ENCODE results near the gene EEFSEC.

EEFSEC gene

DNA sequence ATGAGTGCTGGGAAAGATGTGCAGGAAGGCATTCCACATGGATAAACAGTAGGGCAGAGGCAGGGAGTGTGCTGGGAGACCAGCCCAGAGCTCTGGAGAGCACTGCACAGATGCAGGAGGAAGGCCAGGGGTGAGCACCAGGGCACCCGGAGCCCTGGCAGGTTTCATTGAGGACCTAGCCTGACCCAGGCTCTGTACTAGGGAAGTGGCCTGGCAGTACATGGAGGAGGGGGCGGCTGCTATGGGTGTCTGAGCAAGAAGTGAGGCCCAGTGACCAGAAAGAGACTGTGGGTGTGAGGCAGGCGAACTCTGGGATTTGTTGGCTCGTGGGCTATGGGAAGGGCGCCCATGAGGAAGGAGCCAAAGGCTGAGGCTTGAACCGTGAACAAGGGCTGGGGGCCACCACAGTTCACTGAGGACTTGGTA, 174.3 kb downstream of the EEFSEC start:
- H3K36me3 Mint-ChIP-seq (ENCODE audit: low read depth), result peaks cover 2% of the 10 kb centered on the region
- DNase-seq (no peak), ATAC-seq (no peak)
- H3K27me3 Mint-ChIP-seq, result no peaks in the 10 kb centered on the region
- H3K9me3 Mint-ChIP-seq, result no peaks in the 10 kb centered on the region
- no peak overlapping the region for H3K4me3 Mint-ChIP-seq
- peaks cover 16% of the 10 kb centered on the region for H3K4me1 Mint-ChIP-seq
- H3K27ac Mint-ChIP-seq, result no peak overlapping the region

DNA sequence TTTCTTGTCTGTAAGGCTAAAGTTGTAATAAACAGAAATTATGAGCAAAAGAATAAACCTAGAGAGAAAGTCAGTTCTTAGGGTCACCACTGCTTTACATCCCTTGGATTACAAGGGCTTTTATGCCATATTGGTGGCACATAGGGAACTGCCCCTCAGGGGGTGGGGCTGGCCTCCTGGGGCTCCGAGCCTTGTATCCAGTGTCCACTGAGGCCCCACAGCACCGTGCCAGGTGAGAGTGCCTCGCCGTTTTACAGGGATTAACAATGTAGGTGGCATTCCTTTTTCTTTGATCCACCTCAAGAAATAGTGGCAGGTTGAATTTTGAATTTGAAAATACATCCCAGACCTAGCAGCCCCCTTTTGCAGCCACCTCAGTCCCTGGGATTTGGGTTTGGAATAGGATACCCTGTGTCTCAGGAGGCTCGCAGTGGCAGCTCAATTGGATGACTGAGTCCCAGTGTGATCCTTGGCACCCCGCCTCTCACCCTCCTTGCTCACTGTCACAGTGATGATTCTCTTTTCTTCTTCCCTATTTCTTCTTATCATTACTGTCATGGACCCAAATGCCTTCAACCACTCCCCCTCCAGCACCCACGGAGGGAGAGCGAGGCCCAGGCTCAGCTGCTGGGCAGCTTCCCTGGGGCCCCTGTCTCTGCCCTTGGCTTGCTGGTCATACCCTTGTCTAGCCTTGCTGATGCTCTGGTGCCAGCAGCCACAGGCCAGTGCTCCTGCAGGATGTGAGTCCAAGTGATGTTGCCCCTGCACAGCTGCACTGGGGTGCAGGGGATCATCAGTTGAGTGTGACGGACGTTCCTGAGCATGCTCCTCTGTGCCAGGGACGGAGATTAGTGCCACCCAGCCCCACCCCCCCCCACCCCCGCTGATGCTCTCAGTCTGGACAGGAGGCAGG, 175.5 kb downstream of the EEFSEC start:
- DNase-seq, result no peak
- ATAC-seq, result no peak
- Mint-ChIP-seq H3K27ac (no peak overlapping the region), H3K36me3 (ENCODE audit: low read depth) (peaks cover 5% of the 10 kb centered on the region), H3K4me1 (peaks cover 16% of the 10 kb centered on the region), H3K9me3 (no peaks in the 10 kb centered on the region), H3K4me3 (no peak overlapping the region), H3K27me3 (no peaks in the 10 kb centered on the region)

DNA sequence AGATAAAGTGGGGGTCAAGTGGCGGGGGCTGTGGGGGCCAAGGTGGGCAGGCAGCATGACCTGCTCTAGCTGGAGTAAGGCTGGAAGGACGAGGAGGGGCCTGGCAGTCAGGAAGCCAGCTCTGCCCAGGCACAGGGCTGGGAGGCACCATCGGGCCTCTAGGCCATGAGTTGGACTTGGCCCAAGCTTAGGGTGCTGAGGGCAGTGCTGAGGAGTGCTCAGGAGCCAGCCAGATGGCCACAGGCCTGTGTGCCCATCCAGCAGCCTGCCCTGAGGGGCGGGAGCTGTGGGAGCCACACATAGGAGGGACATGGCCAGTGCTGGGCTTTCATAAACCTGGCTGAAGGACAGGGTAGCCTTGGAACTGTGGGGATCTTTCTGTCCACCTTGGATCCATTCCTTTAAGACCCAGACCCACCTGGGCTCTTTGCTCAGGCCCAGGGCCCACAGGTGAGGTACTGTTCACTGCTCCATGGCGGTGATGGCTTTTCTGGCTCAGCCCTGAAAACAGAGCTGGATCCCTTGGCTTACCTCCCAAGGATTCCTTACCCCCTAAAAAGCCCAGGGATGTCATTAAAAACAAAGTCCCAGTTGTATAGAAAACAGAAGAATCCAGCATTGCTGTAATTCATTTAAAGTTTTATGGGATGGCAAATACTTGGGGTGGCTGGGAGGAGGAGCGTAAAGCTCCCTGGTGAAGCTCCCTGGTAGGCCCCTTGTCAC, 176.4 kb downstream of the EEFSEC start:
- ATAC-seq (no peak), DNase-seq (no peak)
- no peaks in the 10 kb centered on the region for H3K27me3 Mint-ChIP-seq
- no peak overlapping the region for H3K4me3 Mint-ChIP-seq
- H3K4me1 Mint-ChIP-seq, result peaks cover 14% of the 10 kb centered on the region
- peaks cover 5% of the 10 kb centered on the region for H3K36me3 Mint-ChIP-seq (ENCODE audit: low read depth)
- no peaks in the 10 kb centered on the region for H3K9me3 Mint-ChIP-seq
- no peak overlapping the region for H3K27ac Mint-ChIP-seq

DNA sequence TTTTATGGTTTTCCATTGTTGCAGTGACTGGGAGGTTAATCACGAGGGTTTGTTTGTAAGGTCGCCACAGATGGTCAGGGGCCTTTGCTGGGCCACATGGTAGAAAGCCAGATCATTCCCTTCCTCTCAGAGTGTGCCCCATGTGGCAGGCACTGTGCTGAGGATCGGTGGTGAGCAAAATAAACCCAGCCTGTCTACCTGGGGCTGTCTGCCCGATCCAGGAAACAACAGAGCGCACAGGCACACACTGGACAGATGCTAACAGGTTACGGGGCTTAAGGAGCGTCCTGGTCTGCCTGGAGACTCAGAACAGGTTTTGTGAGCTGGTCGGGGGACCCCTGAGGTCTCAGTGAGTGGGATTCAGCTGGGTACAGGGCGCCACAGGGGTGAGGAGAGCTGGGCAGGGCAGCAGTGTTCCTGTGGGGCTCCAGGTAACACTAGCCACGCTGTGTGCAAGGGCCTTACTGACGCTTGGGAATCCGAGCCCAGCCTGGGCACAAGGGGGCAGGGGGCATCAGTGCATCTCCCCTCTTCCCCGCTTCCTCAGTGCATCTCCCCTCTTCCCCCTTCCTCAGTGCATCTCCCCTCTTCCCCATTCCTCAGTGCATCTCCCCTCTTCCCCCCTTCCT, 177.0 kb downstream of the EEFSEC start:
- ATAC-seq, result no peak
- H3K27ac Mint-ChIP-seq, result no peak overlapping the region
- H3K36me3 Mint-ChIP-seq (ENCODE audit: low read depth), result peaks cover 5% of the 10 kb centered on the region
- H3K27me3 Mint-ChIP-seq, result no peaks in the 10 kb centered on the region
- no peak for DNase-seq
- peaks cover 14% of the 10 kb centered on the region for H3K4me1 Mint-ChIP-seq
- no peak overlapping the region for H3K4me3 Mint-ChIP-seq
- H3K9me3 Mint-ChIP-seq, result no peaks in the 10 kb centered on the region

DNA sequence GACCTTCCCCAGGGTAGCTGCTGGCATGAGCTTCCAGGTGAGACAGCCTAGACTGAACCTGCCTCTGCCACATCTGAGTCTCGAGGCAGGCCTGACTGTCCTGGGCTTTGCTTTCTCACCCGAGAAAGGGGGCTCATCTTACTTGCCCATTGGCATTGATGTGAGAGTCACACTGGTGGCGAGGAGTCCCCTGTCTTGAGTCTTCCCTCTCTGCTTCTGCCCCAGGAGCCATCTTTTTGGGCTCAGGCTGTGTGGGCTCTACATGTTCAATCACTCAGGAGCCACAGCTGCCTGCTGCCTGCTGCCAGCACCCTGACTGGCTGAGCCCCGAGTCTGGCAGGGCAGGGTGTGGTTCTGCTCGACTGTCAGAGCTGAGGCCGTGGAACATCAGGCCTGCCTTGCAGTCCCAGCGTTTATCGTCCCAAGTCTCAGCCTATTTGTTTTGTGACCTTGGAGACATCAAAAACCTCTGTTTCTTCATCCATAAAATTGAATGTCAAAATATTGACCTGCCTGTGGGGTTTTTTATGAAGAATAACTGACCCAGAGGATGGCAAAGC, 180.9 kb downstream of the EEFSEC start:
- Mint-ChIP-seq H3K36me3 (ENCODE audit: low read depth) (peaks cover 3% of the 10 kb centered on the region), H3K4me1 (no peaks in the 10 kb centered on the region), H3K4me3 (no peak overlapping the region), H3K27ac (no peak overlapping the region), H3K27me3 (no peaks in the 10 kb centered on the region), H3K9me3 (no peaks in the 10 kb centered on the region)
- DNase-seq, result no peak
- no peak for ATAC-seq

DNA sequence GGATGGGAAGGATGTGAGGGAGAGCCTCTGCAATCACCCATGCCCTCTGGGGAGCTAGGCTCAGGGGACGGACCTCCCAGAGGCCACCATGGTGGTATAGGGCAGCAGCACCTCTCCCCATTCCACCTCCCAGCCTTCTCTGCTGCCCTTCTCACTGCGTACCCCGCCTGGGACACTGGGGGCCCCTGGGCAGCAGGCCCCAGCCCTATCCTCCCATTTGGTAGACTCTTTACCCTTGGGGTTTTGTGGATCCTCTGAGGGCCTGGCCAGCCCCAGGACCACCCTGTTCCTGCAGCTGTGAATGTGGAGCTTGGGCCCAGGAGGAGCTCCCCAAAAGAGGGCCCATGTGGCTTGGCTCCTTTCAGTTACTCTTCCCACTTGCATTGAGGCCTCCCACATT, 181.5 kb downstream of the EEFSEC start:
- Mint-ChIP-seq H3K27ac (no peak overlapping the region), H3K4me3 (no peak overlapping the region), H3K9me3 (no peaks in the 10 kb centered on the region), H3K27me3 (no peaks in the 10 kb centered on the region), H3K36me3 (ENCODE audit: low read depth) (peaks cover 3% of the 10 kb centered on the region), H3K4me1 (no peaks in the 10 kb centered on the region)
- no peak for ATAC-seq
- DNase-seq, result no peak

DNA sequence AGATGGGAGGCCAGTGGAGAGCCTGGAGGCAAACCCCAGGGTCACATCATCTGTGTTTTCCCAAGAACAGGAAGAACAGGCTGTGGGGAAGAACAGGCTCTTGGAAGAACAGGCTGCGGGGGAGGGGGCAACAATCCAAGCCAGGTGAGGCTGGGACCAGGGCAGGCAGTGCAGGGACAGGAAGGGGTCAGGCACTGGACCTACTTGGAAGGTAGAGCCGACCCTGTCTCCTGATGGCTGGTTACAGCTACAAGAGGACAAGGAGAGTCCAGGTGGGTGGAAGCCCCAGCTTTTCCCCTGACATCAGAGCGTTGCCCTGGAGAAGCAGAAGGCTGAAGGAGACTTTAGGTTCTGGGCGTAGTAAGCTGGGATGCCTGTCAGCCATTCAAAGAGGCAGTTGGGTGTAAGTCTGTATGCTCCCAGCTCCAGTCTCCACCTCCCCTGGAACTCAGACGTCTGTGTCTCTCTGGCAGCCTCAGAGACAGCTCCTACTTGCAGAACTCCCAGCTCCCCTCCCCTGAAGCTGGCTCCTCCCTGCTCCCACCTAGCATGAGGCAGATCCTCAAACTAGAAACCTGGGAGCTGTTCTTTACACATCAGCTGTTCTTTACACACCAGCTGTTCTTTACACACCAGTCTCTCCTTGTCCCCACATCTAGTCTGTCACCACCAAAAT, 182.5 kb downstream of the EEFSEC start:
- peaks cover 3% of the 10 kb centered on the region for H3K36me3 Mint-ChIP-seq (ENCODE audit: low read depth)
- no peak overlapping the region for H3K27ac Mint-ChIP-seq
- H3K9me3 Mint-ChIP-seq, result no peaks in the 10 kb centered on the region
- DNase-seq (no peak), ATAC-seq (no peak)
- H3K4me1 Mint-ChIP-seq, result no peaks in the 10 kb centered on the region
- no peak overlapping the region for H3K4me3 Mint-ChIP-seq
- no peaks in the 10 kb centered on the region for H3K27me3 Mint-ChIP-seq

DNA sequence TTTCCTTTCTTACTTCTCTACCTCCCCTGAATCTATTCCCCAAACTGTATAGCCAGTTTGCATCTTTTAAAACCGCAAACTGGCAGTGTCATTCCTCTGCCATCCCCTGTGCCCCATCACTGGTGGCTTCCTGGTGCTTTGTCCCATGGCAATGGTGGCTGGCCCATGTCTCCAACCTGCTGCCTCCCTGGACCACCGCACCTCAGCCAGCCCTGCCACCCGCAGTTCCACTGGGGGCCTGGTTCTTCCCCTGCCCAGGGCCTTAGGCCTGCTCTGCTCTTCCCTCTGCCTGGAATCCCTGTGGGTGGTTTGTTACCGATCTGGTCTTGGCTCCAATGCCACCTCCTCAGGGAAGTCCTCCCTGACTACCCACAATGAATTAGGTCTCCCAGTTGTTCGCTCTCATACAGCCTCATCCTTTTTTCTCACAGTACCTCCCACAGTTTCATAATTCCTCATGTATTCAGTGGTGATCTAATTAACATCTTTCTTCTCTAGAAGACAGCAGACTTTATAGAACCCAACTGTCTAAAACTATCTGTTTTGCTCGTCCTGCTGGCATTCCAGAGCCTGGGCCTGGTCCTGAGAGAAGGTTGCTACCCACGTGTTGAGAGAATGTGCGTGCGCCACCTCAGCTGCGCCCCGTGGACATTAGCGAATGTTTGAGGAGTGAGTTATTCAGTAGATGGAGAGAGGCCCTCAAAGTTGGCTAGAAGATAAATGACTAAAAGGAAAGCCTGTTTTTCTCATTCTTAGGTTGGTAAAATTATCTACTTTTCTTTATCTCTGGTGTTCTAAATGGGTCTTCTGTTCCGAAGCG, 183.3 kb downstream of the EEFSEC start:
- Mint-ChIP-seq H3K27me3 (no peaks in the 10 kb centered on the region), H3K4me1 (no peaks in the 10 kb centered on the region), H3K4me3 (no peak overlapping the region), H3K27ac (no peak overlapping the region), H3K9me3 (no peaks in the 10 kb centered on the region), H3K36me3 (ENCODE audit: low read depth) (peaks cover 5% of the 10 kb centered on the region)
- ATAC-seq (no peak), DNase-seq (no peak)

DNA sequence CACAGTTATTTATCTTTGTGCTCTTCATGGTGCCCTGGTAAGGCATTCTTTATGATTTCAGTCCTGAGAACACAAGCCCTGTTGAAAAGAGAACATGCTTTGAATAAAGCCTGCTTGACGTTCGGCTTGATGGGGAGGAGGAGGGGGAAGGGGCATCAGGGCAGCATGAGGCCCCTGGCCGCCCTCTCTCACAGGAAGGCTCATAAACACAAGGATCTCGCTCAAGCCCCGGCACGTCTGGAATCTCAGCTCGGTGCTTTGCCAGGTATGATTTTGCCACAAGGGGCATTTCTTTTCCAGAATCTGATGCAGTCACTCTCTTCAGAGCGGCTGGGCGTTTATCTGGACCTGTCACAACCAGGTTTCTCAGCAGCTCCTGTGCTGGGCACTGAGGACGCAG, 184.0 kb downstream of the EEFSEC start:
- Mint-ChIP-seq H3K4me1 (no peaks in the 10 kb centered on the region), H3K36me3 (ENCODE audit: low read depth) (peaks cover 5% of the 10 kb centered on the region), H3K27me3 (no peaks in the 10 kb centered on the region), H3K4me3 (no peak overlapping the region), H3K27ac (no peak overlapping the region), H3K9me3 (no peaks in the 10 kb centered on the region)
- no peak for ATAC-seq
- DNase-seq, result no peak

DNA sequence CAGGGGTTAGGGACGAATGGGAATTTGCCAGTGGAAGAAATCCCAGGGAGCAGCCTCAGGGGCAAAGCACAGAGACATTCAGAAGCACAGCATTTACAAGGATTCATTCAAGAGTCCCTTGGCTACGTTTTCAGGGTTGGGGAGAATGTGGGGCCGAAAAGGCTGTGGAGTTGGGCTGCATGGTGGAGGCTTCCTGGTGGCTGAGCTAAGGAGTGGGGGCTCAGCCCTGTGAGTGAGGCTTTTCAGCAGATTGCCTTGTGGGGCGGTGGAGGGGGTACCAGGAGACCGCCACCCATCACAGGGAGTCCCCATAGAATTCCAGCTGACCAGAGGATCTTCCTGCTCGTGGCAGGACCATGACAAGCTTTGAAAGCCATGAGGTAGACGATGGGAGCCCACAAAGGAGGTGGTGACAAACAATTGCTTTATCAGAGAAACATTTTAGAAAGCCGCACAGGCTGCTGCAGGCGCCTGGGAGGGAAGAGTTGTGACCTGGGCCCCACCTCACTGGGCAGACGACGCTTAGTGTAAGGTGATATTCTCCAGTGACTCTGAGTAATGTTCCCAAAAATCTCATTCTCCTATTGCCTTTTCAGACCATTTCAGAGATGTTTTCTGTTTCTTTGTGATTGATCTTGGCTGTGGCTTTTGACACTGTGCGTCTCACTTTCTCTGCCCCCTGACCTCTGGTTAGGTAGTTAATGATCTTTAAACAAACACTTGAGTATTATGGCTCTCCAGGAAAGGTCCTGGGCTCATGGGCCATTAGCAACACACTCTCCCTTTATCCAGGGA, 185.5 kb downstream of the EEFSEC start:
- H3K36me3 Mint-ChIP-seq (ENCODE audit: low read depth), result peaks cover 3% of the 10 kb centered on the region
- H3K27ac Mint-ChIP-seq, result no peak overlapping the region

DNA sequence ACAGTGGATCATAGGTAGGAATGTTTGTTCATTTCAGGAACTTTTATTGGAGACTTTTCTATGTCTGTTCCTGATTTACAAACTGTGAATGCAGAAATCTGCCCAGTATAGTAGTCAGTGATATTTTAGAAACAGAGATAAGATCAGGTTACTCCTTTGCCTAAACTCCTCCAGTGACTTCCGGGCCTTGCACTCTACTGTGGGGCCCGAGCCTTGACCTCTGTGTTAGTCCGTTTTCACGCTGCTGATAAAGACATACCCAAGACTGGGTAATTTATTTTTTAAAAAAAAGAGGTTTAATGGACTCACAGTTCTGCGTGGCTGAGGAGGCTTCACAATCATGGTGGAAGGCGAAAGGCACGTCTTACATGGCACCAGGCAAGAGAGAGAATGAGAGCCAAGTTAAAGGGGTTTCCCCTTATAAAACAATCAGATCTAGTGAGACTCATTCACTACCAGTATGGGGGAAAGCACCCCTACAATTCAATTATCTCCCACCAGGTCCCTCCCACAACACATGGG, 186.3 kb downstream of the EEFSEC start:
- Mint-ChIP-seq H3K36me3 (ENCODE audit: low read depth) (peaks cover 2% of the 10 kb centered on the region), H3K27ac (no peak overlapping the region), H3K9me3 (no peaks in the 10 kb centered on the region), H3K4me1 (no peaks in the 10 kb centered on the region), H3K4me3 (no peak overlapping the region), H3K27me3 (no peaks in the 10 kb centered on the region)
- DNase-seq (no peak), ATAC-seq (no peak)

More for the DNA sequence above, 185.5 kb downstream of the EEFSEC start:
- no peak overlapping the region for H3K4me3 Mint-ChIP-seq
- no peaks in the 10 kb centered on the region for H3K9me3 Mint-ChIP-seq
- ATAC-seq (no peak), DNase-seq (no peak)
- no peaks in the 10 kb centered on the region for H3K27me3 Mint-ChIP-seq
- H3K4me1 Mint-ChIP-seq, result no peaks in the 10 kb centered on the region

DNA sequence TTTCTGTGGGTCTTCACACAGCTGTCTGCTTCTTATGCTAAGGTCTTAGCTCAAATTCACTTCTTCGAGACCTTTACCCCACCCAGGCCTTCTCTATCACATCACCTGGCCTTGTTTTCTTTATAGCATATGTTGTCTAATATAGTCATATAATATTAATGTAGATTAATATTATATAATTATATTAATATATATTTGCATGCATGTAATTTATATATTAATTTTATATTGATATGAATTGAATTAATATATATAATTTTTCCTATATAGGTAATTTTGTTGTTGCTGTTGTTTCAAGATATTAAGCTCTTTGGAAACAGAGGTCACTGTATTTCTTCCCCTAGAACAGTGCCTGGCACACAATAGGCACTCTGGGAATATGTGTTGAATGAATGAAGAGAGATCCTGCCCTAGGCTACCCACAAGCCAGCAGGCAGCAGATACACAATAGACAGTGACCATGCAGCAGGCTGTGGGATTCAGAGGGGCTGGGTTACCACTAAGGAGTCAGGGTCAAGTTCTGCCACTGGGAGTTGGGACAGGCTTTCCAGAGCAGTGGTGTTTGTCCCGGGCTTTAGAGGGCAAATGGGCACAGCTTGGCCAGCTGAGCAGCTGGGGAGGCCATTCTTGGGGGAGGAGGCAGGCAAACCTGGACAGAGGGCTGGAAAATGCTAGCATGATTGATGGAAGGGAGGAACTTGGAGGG, 187.1 kb downstream of the EEFSEC start:
- no peaks in the 10 kb centered on the region for H3K4me1 Mint-ChIP-seq

More for the DNA sequence above, 187.1 kb downstream of the EEFSEC start:
- H3K9me3 Mint-ChIP-seq, result no peaks in the 10 kb centered on the region
- ATAC-seq (no peak), DNase-seq (no peak)
- peaks cover 2% of the 10 kb centered on the region for H3K36me3 Mint-ChIP-seq (ENCODE audit: low read depth)
- H3K27ac Mint-ChIP-seq, result no peak overlapping the region
- no peak overlapping the region for H3K4me3 Mint-ChIP-seq
- H3K27me3 Mint-ChIP-seq, result no peaks in the 10 kb centered on the region

All from activated naive CD8-positive, alpha-beta T cell treated with anti-CD3 and anti-CD28 coated beads, Interleukin-2, amount 50 U/mL, for 24 hours (primary cell).